HepG2 (cell line): Measurements from ENCODE around the gene SNAP29. TPM values are rescaled to one million over a fixed set of nuclear protein-coding genes. Genes with fewer than 3 reads are reported as not detected.

Experiments used
- BRD4 ChIP-seq: sonication (generic); formaldehyde crosslinking; IDR thresholded peaks from 2 replicates; pipeline ENCODE4 v1.4.0; 2020; ENCODE audit warnings: missing genetic modification reagents
- KMT2A ChIP-seq: sonication (generic); formaldehyde crosslinking; IDR thresholded peaks from 2 replicates; pipeline ENCODE4 v1.4.0; 2020; ENCODE audit warnings: missing genetic modification reagents
- NR2F6 ChIP-seq, 2 experiments: IDR thresholded peaks; 2 replicates each; pipeline ENCODE4 v1.6.1; 2016; ENCODE audit warnings: antibody characterized with exemption in 1 of 2, mild to moderate bottlenecking in 1 of 2
- SAFB2 ChIP-seq: sonication (generic); formaldehyde crosslinking; IDR thresholded peaks from 2 replicates; pipeline ENCODE4 v1.5.1; 2020; ENCODE audit warnings: missing genetic modification reagents, low read depth, mild to moderate bottlenecking, borderline replicate concordance
- SIN3A ChIP-seq: IDR thresholded peaks from 2 replicates; pipeline ENCODE4 v1.6.1; 2011; ENCODE audit warnings: low read depth, mild to moderate bottlenecking, control low read depth, low read length, borderline replicate concordance
- SSRP1 ChIP-seq: IDR thresholded peaks from 2 replicates; pipeline ENCODE4 v1.6.1; 2016; ENCODE audit warnings: control low read depth
- ZNF20 ChIP-seq: sonication (generic); formaldehyde crosslinking; IDR thresholded peaks from 2 replicates; pipeline ENCODE4 v1.4.0; 2020; ENCODE audit warnings: mild to moderate bottlenecking, moderate library complexity, missing genetic modification reagents
- ZNF24 ChIP-seq: fragments of 450-650 bp; IDR thresholded peaks from 2 replicates; pipeline ENCODE4 v1.6.1; 2017; ENCODE audit warnings: antibody characterized with exemption, mild to moderate bottlenecking
- ZNF780A ChIP-seq: sonication (generic); formaldehyde crosslinking; IDR thresholded peaks from 2 replicates; pipeline ENCODE4 v1.8.0; 2022; ENCODE audit warnings: mild to moderate bottlenecking, missing genetic modification reagents, moderate library complexity
- polyA plus RNA-seq, 8 experiments: library from polyadenylated mRNA; depleted of rRNA in 3 of 8; stranded (reverse) in 7 of 8; unstranded in 1 of 8; fragments of >200 nt; fragmentation: Illumina TruSeq in 4 of 8; extraction: Trizol in 4 of 8; gene quantifications; 2 replicates each; pipeline versions ENCODE4 v1.2.1 to v1.2.3, GENCODE V29; 2011 to 2016; ENCODE audit warnings: low read depth in 4 of 8, missing spikeins in 1 of 8, mixed read lengths in 1 of 8; ENCODE audit not compliant: insufficient read depth in 1 of 8
- total RNA-seq, 5 experiments: library from RNA; depleted of rRNA; stranded (reverse); fragments of >200 nt; fragmentation: Illumina TruSeq; extraction: Trizol; gene quantifications; 2 replicates each; pipeline ENCODE4 v1.2.3, GENCODE V29; 2016; ENCODE audit warnings: low read depth in 1 of 5
- TF ChIP-seq, protein P1 (sequence below), 2 experiments: sonication (generic) in 1 of 2; formaldehyde crosslinking in 1 of 2; IDR thresholded peaks; 2 replicates each; pipeline versions ENCODE4 v1.4.0 to v1.6.1; 2016 to 2020; ENCODE audit warnings: borderline replicate concordance in 1 of 2, low read depth in 1 of 2, mild to moderate bottlenecking in 1 of 2, missing genetic modification reagents in 1 of 2
- TF ChIP-seq, protein P2 (sequence below): sonication (generic); formaldehyde crosslinking; conservative IDR thresholded peaks from 2 replicates; pipeline ENCODE4 v1.4.0; 2020; ENCODE audit warnings: missing genetic modification reagents
- TF ChIP-seq, protein P3 (sequence below): sonication (generic); formaldehyde crosslinking; IDR thresholded peaks from 2 replicates; pipeline ENCODE4 v1.5.0; 2020; ENCODE audit warnings: missing genetic modification reagents
- TF ChIP-seq, protein P4 (sequence below): sonication (generic); formaldehyde crosslinking; IDR thresholded peaks from 2 replicates; pipeline ENCODE4 v1.4.0; 2020; ENCODE audit warnings: missing genetic modification reagents; ENCODE audit errors: not compliant biosample characterization
- TF ChIP-seq, protein P5 (sequence below): sonication (generic); formaldehyde crosslinking; IDR thresholded peaks from 2 replicates; pipeline ENCODE4 v1.4.0; 2020; ENCODE audit warnings: mild to moderate bottlenecking, missing genetic modification reagents
- TF ChIP-seq, protein P6 (sequence below): sonication (generic); formaldehyde crosslinking; IDR thresholded peaks from 2 replicates; pipeline ENCODE4 v1.5.0; 2020; ENCODE audit warnings: mild to moderate bottlenecking, missing genetic modification reagents

Gene SNAP29
- total and polyA plus RNA-seq, 2 of the 13 experiments (the other 11 are each of a cell fraction or from before 2014, with no cell fraction given): 12.3 to 30.7 TPM

DNA sequence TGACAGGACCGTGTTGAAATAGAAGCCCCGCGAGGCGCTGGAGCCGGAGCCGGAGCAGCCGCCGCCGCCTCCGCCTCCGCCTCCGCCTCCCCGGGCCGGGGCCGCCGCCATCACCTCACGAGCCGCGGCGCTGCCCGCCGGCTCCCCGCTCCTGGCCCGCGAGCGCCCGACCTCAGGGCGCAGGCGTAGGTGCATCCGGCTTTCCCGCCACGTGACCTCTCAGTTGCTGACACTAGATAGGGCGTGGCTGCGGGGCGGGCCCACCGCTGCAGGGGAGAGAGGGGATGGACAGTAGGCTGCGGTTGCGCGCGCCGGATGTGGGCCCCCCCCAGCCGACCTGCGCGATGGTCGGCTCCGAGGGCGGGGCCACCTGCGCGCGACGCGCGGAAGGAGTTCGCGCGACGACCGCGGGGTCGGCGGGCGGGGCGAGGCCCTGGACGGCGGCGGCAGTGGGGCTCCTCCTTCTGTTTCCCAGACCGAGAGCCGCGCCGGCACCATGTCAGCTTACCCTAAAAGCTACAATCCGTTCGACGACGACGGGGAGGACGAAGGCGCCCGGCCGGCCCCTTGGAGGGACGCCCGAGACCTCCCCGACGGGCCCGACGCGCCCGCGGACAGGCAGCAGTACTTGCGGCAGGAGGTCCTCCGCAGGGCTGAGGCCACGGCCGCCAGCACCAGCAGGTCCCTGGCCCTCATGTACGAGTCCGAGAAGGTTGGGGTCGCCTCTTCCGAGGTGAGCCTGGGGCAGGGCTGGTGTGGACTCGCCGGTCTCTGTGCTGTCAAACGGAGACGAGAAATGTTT lies at the start of gene SNAP29, which contains the start of gene PI4KA (continued):
- TF ChIP-seq, protein P1, sequence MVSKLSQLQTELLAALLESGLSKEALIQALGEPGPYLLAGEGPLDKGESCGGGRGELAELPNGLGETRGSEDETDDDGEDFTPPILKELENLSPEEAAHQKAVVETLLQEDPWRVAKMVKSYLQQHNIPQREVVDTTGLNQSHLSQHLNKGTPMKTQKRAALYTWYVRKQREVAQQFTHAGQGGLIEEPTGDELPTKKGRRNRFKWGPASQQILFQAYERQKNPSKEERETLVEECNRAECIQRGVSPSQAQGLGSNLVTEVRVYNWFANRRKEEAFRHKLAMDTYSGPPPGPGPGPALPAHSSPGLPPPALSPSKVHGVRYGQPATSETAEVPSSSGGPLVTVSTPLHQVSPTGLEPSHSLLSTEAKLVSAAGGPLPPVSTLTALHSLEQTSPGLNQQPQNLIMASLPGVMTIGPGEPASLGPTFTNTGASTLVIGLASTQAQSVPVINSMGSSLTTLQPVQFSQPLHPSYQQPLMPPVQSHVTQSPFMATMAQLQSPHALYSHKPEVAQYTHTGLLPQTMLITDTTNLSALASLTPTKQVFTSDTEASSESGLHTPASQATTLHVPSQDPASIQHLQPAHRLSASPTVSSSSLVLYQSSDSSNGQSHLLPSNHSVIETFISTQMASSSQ (IDR thresholded peaks at IDR 0.05; ENCODE audit: low read depth): no peak
- TF ChIP-seq, protein P1 (CRISPR knock-in tag; IDR thresholded peaks at IDR 0.05; ENCODE audit: borderline replicate concordance): 0 out of 2 replicates have a peak, but pooled peaks have one; percentile 44
- TF ChIP-seq, protein P2, sequence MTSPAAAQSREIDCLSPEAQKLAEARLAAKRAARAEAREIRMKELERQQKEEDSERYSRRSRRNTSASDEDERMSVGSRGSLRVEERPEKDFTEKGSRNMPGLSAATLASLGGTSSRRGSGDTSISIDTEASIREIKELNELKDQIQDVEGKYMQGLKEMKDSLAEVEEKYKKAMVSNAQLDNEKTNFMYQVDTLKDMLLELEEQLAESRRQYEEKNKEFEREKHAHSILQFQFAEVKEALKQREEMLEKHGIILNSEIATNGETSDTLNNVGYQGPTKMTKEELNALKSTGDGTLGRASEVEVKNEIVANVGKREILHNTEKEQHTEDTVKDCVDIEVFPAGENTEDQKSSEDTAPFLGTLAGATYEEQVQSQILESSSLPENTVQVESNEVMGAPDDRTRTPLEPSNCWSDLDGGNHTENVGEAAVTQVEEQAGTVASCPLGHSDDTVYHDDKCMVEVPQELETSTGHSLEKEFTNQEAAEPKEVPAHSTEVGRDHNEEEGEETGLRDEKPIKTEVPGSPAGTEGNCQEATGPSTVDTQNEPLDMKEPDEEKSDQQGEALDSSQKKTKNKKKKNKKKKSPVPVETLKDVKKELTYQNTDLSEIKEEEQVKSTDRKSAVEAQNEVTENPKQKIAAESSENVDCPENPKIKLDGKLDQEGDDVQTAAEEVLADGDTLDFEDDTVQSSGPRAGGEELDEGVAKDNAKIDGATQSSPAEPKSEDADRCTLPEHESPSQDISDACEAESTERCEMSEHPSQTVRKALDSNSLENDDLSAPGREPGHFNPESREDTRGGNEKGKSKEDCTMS: no peak
- TF ChIP-seq, protein P3, sequence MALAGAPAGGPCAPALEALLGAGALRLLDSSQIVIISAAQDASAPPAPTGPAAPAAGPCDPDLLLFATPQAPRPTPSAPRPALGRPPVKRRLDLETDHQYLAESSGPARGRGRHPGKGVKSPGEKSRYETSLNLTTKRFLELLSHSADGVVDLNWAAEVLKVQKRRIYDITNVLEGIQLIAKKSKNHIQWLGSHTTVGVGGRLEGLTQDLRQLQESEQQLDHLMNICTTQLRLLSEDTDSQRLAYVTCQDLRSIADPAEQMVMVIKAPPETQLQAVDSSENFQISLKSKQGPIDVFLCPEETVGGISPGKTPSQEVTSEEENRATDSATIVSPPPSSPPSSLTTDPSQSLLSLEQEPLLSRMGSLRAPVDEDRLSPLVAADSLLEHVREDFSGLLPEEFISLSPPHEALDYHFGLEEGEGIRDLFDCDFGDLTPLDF (CRISPR knock-in tag): 0 out of 2 replicates have a peak, but pooled peaks have one; percentile 65
- TF ChIP-seq BRD4 (CRISPR knock-in tag): no peak
- peak; percentile 72 for TF ChIP-seq SIN3A
- TF ChIP-seq ZNF24: no peak
- TF ChIP-seq, protein P4, sequence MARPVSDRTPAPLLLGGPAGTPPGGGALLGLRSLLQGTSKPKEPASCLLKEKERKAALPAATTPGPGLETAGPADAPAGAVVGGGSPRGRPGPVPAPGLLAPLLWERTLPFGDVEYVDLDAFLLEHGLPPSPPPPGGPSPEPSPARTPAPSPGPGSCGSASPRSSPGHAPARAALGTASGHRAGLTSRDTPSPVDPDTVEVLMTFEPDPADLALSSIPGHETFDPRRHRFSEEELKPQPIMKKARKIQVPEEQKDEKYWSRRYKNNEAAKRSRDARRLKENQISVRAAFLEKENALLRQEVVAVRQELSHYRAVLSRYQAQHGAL (CRISPR knock-in tag): peak; percentile 24
- no peak for TF ChIP-seq SSRP1 (CRISPR knock-in tag)
- TF ChIP-seq KMT2A (CRISPR knock-in tag): peak; percentile 34
- no peak for TF ChIP-seq NR2F6 (IDR thresholded peaks at IDR 0.05)
- TF ChIP-seq NR2F6 (CRISPR knock-in tag; IDR thresholded peaks at IDR 0.05): peak; percentile 16; the same call in 1 of the 2 replicates
- TF ChIP-seq ZNF780A (CRISPR knock-in tag): no peak
- TF ChIP-seq, protein P5, sequence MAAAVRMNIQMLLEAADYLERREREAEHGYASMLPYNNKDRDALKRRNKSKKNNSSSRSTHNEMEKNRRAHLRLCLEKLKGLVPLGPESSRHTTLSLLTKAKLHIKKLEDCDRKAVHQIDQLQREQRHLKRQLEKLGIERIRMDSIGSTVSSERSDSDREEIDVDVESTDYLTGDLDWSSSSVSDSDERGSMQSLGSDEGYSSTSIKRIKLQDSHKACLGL (CRISPR knock-in tag): no peak
- TF ChIP-seq ZNF20: no peak
- TF ChIP-seq SAFB2 (CRISPR knock-in tag): no peak
- TF ChIP-seq, protein P6, sequence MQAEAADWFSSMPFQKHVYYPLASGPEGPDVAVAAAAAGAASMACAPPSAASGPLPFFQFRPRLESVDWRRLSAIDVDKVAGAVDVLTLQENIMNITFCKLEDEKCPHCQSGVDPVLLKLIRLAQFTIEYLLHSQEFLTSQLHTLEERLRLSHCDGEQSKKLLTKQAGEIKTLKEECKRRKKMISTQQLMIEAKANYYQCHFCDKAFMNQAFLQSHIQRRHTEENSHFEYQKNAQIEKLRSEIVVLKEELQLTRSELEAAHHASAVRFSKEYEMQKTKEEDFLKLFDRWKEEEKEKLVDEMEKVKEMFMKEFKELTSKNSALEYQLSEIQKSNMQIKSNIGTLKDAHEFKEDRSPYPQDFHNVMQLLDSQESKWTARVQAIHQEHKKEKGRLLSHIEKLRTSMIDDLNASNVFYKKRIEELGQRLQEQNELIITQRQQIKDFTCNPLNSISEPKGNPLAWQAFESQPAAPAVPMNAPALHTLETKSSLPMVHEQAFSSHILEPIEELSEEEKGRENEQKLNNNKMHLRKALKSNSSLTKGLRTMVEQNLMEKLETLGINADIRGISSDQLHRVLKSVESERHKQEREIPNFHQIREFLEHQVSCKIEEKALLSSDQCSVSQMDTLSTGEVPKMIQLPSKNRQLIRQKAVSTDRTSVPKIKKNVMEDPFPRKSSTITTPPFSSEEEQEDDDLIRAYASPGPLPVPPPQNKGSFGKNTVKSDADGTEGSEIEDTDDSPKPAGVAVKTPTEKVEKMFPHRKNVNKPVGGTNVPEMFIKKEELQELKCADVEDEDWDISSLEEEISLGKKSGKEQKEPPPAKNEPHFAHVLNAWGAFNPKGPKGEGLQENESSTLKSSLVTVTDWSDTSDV (CRISPR knock-in tag): no peak; the same call in 1 of the 2 replicates
